SIG-M5 treated with dmso at 0.1 percent for 504 hours (cell line): ENCODE measurements around the gene SMKR1.

Source experiments
- DNase-seq: peaks from one replicate; lab custom pipeline; 2025; ENCODE audit not compliant: unreplicated experiment; lab: John Stamatoyannopoulos, UW

SMKR1 gene

GRCh38 chr7:129524405-129524804 lies 22.1 kb downstream of the SMKR1 start:
- peak; percentile 41 for DNase-seq

GRCh38 chr7:129525225-129525862 lies 23.0 kb downstream of the SMKR1 start:
- DNase-seq: no peak

GRCh38 chr7:129529643-129530042 lies 27.3 kb downstream of the SMKR1 start:
- DNase-seq: no peak

GRCh38 chr7:129530795-129531391 lies 28.6 kb downstream of the SMKR1 start:
- no peak for DNase-seq

- DNase-seq: no peak
Observed at GRCh38 chr7:129531721-129532120, 29.4 kb downstream of the SMKR1 start.

GRCh38 chr7:129532375-129532774 lies 30.0 kb downstream of the SMKR1 start:
- DNase-seq: no peak

GRCh38 chr7:129534558-129535274 lies 32.4 kb downstream of the SMKR1 start:
- DNase-seq: peak; percentile 45

- no peak for DNase-seq
Observed at GRCh38 chr7:129535896-129536295, 33.6 kb downstream of the SMKR1 start.

GRCh38 chr7:129536323-129536722 lies 34.0 kb downstream of the SMKR1 start:
- DNase-seq: no peak

GRCh38 chr7:129538790-129539189 lies 36.5 kb downstream of the SMKR1 start:
- DNase-seq: no peak

GRCh38 chr7:129540340-129540739 lies 38.0 kb downstream of the SMKR1 start:
- DNase-seq: no peak

- DNase-seq: no peak
Observed at GRCh38 chr7:129544700-129545099, 42.4 kb downstream of the SMKR1 start.

- no peak for DNase-seq
Observed at GRCh38 chr7:129550693-129551360, 48.5 kb downstream of the SMKR1 start.

GRCh38 chr7:129553899-129554461 lies 51.6 kb downstream of the SMKR1 start:
- DNase-seq: peak; percentile 6

- DNase-seq: no peak
Observed at GRCh38 chr7:129556607-129557133, 54.3 kb downstream of the SMKR1 start.

GRCh38 chr7:129557686-129558481 lies 55.6 kb downstream of the SMKR1 start:
- DNase-seq: no peak

GRCh38 chr7:129559564-129559963 lies 57.2 kb downstream of the SMKR1 start:
- DNase-seq: no peak

- DNase-seq: no peak
Observed at GRCh38 chr7:129560831-129561230, 58.5 kb downstream of the SMKR1 start.

- DNase-seq: peak; percentile 10
Observed at GRCh38 chr7:129561677-129562359, 59.5 kb downstream of the SMKR1 start.
